NCI-H1048 (cell line): ENCODE results near the gene GLP2R.
A peak's percentile ranks its signal among the peaks of the same experiment; 100 is the strongest.

Experiments
- DNase-seq: peaks from one replicate; lab custom pipeline; 2025; lab: John Stamatoyannopoulos, UW

Gene GLP2R

DNA sequence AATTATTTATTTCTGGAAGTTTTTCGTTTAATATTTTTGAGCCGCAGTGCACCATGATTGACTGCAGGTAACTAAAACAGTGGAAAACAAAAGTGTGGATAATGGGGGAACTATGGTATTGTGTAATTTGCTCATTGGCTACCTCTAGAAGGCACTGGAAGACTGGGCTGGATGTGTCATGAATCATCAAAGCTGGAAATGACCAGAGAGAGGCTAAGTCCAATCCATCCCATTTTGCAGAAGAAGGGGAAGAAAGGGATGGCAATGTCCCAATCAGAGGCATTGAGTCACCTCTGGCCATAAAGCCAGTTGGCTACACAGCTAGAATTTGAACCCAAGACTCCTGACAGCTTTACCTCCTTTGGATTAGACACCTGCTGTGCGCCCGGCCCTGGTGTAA is 29.3 kb downstream of the GLP2R start:
- DNase-seq = no peak

DNA sequence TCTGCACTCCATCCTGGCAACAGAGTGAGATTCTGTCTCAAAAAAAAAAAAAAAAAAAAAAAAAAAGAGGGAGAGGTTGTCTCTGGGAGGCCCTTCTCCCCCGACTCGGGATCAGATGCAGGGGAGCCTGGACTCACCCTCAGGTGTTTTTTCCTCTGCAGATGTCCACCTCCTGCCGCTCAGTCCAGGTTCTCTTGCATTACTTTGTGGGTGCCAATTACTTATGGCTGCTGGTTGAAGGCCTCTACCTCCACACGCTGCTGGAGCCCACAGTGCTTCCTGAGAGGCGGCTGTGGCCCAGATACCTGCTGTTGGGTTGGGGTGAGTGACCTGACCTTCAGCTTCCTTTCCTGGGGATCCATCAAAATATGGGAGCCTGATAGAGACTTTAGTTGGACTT is 34.1 kb downstream of the GLP2R start:
- DNase-seq = no peak

DNA sequence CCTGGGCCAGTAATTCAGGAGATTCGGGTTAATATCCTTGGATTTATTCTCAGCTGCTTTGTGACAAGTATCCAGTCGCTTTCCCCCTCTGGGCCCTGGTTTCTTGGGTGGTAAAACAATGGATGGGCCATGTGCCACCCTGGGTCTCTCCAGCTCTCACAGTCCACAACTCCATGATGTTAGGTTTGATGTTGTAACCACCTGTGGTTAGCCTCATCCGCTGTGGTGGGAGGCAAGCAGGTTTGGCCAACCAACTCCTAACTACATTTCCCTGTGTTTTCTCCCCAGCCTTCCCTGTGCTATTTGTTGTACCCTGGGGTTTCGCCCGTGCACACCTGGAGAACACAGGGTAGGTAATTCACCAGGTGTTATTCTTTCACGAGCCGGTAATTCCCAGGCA is 35.1 kb downstream of the GLP2R start:
- DNase-seq = no peak

DNA sequence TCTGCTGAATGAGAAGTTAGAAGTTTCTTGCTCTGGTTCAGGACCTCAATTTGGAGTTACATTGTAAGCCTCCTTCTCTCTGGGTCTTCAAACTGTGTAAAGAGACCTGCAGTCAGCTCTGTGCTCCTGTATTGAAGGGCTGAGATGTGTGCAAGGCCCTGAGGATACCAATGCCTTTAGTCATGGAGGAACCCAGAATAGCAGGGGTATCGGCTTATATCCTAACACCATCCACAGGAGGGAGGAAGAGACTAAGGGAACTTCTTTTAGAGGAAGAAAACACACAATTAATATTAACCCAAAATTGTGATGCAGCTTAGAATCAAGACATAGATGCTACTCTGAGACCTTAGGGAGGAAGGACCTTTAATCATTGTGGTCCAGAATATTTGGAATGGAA is 36.5 kb downstream of the GLP2R start:
- no peak for DNase-seq

DNA sequence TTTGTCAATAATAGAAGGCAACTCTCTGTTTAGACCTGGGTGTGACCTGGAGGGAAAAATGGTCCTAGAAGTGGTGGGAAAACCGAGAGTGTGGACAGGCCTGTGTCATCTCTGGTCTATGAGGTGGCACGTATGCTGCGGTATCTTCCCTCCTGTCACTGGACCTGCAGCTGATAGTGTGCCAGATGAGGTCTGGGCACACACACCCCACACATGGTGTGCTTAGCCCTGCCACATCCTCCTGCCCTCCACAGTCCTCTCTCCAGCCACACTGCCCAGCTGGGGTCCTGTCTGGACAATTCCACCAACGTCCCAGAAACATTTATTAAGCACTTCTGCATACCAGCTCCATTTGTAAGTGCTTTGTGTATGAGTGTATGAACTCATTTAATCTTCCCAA is 37.2 kb downstream of the GLP2R start:
- DNase-seq = no peak

DNA sequence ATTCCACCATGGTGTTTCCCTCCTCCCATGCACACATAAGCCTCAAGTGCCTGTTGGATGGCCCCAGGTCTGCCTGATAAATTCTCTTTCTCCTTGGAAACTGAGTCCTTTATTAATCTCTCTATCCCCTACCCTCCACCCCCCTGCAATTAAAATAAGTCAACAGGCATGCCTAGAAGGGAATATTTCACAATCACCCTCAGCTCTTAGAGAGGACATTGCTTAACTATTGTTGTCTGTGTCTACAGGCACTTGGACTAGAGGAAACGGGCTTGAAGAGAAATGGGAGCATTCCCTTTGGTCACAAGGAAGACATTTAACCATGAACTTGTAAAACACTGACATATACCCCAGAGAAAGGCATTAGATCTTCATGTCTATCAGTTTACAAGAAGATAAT is 39.9 kb downstream of the GLP2R start:
- DNase-seq = no peak

DNA sequence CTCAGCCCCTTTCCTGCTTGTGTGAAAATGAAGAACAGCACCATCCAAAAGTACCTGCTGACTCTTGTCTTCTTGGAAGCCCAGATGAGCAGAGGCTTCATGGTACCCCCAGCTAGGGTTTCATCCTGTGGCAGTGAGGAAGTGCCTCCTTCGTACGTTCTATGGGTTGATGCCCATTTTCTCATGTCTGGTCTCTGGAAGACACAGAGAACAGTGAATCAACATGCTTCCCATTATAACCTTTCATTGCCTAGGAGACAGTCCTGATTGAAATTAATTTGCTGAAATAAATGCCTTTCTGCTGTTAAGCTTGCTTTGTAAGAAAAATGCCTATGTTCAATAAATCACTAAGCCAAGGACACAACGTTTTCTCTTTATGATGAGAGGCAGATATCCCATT is 42.8 kb downstream of the GLP2R start:
- DNase-seq = no peak

DNA sequence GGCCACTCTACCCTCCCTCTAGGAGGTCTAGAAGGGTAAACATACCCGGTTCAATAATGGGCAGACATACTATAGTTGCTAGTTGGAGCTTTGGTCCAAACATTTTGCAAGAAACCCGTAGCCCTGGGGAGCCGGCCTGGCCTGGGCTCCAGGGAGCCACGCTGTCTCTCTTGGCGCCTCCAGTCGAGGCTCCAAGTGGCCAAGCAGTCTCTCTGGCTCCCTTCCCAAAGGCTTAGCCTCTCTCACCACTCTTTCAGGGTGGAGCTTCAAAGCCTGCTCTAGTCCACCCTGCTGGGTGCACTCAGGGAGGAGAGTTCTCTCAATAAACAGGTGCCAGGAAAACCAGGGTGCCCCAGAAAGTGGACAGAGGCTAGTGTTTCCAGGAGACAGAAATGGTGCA is 47.1 kb downstream of the GLP2R start:
- no peak for DNase-seq

DNA sequence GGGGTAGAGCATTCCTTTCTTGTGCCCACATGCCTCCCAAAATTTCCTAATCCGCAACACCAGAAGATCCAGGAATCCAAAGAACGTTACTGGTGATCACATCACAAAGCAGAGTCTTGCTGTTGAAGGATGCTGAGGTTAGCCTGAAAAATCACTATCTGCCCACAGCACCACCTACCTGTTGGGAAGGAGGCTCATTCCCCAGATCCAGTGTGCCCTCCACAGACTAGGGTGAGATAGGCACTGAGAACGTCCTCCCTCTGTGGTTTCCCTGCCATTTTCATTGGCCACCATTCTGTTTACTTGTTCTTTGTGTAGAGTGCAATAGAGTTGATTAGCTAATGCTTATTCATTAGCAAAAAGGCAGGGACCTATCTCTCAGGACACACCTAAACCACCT is 49.0 kb downstream of the GLP2R start:
- no peak for DNase-seq

DNA sequence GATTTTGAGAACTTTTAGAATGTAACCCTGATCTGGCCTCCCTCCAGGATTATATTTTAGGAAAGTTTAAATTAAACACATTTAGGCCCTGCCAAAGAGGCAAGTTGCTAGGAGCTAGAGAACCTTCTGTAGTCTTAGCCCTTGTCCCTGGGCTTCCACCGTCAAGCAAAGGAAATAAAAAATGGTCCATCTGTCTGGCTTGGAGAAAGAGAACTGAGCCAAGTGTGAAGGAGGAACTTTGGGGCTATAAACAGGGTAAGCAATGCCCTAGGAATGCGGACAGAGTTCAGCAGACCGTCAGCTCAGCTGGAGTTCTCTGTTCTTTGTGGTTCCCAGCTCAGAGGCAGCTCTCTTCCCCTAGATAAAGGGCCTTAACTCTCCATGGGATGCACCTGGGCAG is 49.7 kb downstream of the GLP2R start:
- DNase-seq = no peak

DNA sequence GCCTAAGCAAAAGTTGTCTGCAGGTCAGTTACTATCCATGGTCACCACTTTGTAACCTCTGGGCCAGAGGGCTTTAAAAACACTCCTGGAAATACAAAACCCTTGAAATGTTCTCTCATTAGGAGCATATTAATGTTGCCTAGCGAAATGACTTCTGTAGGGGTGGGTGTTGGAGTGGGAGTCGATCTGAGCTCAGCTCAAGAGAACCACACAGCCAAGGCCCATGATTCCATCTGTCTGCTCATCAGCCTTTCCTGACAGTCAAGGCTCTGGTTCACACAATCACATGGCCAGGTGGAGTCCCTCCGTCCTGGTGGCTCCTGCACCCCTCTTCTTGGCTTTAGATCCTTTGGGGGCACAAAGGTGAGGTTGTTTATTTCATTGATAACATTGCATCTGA is 52.6 kb downstream of the GLP2R start:
- DNase-seq = no peak

DNA sequence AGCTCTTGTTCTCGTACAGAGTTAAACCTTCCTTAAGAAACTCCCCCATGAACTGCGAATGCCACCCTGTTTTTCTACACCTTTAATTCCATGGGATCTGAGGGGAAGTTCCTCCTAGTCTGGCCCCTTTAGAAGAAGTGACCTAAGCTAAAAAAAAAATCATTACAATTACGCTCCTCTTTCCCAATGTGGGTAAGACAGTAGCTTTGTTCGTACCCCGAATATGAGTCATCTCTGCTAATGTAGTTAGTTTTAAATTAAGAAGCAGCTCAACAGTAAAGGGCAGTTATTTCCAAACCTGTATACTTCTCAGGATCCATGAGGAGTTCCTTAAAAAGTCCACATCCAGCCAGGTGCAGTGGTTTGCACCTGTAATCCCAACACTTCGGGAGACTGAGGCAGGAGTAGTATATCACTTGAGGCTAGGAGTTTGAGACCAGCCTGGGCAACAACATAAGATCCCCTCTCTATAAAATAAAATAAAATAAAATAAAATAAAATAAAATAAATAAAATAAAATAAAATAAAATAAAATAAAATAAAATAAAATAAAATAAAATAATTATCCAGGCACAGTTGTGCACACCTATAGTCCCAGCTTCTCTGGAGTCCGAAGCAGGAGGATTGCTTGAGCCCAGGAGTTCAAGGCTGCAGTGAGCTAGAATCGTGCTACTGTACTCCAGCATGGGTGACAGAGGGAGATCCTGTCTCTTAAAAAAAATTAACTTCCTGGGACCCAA is 53.2 kb downstream of the GLP2R start:
- DNase-seq = no peak

DNA sequence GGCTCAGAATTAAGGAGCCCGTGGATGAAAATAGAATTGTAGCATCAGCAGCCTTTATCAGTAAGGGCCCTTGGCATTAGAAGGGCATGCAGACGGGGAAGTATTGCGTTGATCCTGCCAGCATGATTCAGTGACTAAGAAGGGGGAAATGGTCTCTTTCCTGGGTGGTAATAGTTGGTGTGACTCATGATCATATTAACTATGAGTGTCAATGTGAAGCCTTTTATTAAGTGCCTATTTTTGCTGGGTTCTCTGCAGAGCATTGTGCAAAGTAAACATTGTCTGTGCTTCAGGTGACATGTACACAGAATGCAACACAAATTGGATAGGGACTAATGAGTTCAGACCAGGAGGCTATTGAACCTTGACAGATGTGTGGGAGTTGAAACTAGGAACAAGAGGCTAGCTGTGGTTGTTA is 54.9 kb downstream of the GLP2R start:
- no peak for DNase-seq

DNA sequence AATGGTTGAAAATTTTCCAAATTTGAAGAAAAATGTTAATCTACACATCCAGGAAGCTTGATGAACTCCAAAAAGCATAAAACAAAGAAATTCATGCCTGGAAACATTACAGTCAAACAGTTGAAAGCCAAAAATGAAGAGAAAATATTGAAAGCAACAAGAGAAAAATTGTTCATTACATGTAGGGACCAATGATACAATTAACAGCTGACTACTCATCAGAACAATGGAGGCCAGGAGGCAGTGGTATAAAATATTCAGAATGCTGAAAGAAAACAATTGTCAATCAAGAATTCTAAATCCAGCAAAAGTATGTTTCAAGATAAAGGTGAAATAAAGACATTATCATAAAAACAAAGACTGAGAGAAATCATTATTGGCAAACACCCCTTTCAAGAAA is 57.7 kb downstream of the GLP2R start:
- no peak for DNase-seq

DNA sequence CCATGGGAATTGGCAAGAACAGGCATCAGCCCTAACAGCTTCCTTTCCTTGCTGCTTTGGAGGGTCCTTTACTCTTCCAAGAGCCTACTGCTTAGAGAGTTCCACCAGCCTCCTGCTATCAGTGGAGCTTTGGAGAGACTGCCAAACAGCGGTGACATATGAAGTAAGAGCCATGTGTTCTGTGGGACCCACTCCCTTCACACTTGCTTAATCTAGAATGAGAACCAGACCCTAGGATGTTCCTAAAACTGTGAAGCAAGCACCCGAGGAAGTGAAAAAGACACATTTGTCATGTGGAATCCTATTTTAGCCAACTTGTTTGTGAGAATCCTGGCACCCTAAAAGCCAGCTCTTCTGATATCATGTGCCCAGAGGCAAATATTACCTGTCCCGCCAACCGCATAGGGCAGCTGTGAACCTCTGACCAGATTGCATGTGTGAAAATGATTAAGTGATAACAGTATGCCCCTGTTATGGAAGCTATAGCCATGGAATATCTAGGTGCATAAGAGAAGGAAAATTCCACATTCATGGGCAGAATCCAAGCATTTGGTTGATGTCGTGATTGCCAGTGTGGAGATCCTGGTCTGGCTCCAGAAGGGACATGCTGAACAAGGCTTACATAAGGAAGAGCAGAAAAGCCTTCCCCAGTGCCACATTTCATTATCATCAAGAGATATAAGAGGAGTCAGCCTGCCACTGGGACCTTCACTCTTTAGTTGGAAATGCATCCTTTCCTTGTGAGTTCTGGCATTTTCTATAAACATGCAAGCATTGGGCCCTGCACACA is 60.6 kb downstream of the GLP2R start:
- DNase-seq = no peak

DNA sequence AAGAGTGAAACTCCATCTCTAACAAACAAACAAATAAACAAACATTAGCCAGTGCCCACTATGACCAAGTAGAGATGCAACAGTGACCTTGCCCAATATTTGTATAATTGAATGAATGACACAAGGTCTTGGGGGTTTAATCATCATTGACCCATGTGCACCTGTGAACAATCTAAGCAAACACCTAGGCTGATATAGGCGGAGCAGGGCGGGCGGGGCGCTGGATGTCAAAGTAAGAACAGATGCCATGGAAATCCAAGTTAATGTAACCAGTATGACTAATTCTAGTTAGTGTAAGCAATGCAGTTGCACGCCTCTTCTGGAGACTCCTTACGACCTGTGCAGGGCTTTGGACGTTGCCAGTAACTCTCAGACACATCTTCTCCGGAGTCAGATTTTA is 61.8 kb downstream of the GLP2R start:
- DNase-seq = no peak

DNA sequence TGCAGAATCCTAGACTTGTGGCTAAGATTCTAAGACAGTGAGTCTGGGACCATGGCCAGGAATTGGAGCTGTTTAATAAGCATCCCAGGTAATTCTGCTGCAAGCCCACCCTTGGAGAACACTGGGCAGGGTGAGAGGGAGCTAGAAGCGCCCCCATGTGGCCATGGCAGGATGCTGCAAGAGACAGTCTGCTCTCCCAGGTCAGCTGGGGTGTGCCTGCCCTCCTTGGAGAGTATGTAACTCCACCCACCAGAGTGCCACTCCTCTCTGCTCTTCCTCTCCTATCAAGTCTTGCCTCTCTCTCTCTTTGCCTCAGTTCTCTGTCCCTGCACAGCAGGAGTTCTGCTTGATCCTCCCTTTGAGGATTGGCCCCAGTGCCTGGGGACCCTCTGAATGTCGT is 64.4 kb downstream of the GLP2R start:
- DNase-seq = peak; percentile 35

DNA sequence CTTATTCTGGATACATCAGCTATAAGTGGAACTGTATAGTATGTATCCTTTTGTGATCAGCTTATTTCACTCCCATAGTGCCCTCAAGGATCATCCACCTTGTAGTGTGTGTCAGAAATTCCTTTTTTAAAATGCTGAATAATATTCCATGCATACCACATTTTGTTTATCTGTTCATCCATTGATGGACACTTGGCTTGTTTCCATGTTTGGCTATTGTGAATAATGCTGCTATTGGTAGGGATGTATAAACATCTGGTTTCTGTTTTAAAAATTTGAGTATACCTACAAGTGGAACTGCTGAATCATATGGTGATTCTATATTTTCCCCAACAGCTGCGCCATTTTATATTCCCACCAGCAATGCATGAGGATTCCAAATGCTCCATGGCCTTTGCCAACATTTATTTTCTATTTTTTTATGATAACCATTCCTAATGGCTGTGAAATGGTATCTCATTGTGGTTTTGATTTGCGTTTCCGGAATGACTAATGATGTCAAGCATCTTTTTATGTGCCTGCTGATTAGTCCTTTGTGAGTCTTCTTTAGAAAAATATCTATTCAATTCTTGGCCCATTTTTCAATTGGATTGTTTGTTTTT is 67.8 kb downstream of the GLP2R start:
- no peak for DNase-seq

DNA sequence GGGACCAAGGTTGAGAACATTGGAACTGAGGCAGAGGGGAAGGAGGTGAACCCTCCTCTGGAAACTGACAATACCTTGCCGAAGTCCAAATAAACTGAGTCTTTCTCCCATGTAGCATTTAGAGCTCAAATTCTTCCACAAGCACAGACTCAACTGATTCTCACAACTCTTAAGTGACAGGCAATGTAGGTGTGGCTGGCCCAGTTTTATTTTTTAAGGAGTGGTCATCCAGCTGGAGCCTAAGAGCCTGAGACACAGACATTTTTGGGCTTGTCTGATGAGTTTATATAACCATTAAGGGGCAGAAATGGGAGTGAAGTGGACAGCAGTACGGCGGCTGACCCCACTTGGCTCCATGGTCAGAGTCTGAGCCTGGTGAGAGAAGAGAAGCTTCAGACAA is 68.5 kb downstream of the GLP2R start:
- no peak for DNase-seq

DNA sequence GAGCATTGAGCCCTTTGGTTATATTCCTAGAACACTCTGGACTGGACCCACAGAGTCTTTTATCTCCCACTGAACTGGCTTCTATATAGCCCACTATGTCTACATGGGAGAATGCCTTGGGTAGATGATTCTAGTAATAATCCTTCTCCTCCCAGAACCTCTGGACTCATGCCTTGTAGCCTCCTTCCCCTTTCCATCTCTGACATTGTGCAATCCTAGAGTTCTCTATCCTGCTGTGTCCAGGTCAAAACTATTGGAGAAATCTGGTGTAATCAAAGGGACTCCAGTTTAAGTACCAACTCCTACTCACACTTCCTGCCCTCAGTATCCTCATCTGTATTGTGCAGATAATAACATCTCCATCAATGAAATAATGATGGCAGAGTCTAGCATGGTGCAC is 70.2 kb downstream of the GLP2R start:
- no peak for DNase-seq

DNA sequence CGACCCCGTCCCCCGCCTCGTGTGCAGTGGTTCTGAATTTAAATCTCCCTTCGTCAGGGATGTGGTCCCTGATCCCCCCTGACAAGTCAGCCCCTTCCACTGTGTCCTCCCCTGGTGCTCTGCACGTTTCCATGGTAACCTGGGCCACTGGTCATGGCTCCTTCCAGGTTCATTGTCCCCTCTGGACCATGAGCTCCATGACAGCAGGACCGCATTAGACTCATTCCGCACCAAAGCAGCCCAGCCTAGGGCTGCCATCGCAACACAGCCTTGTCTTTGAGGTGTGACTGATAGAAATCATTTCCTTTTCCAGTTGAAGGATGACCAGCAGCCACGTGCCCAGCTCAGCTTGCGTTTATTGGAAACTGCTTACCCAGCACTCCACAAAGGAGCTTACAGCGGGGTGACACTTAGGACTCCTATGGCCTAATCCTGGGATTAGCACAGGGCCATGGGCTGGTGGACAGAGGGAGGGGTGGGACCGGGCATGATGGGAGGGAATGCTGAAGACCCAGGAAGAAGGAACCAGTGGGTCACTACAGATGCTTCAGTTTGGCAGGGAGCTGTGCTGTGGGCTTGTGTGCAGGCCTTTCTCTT is 71.7 kb downstream of the GLP2R start:
- DNase-seq = no peak

DNA sequence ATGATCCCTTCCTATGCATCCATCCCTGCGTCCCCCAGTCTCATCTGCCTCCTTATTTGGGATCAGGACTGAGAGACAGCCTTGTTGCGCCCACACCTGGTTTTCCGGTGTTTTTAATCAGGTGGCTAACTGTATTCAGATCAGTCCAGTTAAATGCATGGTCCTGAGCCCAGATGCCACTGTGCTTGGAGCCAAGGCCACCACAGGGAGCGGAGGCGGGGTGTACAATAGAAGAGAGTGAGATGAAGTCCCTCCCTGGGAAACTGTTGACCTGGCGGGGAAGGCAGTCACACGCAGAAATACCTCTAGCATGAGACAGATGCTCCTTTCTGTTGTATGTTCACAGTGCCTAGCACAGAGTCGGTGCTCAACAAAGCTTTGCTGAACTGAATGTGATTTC is 73.1 kb downstream of the GLP2R start:
- no peak for DNase-seq
